ENCODE results near the gene TRIP12. TPM values are rescaled to one million over a fixed set of nuclear protein-coding genes. Genes with fewer than 3 reads are reported as not detected.

TRIP12 gene
- total and polyA plus RNA-seq, 12 donors = 15.6 to 247 (median 198) TPM

DNA sequence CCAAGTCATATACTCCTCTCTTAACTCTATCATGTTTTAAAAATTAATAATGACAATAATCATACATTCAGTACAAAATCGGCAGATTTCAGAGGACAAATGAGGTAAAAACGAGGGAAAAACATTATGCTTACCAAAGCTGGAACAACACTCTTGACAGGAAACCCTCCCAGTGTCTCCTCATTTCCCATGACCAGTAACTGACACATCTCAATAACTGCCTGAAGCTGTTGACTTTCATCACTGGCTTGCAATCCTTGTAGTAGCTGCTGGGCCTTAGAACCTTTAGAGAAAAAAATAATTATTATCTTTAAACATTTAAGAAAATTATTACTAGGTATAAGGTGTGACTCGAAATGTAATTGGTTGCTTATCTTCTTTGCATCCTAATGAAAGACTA, 103.6 kb downstream of the TRIP12 start:
- H3K9me3 ChIP-seq = no peaks in the 10 kb centered on the region
- intact Hi-C loops (cut with DNase I) = no loop called here
- TF ChIP-seq, protein P1, sequence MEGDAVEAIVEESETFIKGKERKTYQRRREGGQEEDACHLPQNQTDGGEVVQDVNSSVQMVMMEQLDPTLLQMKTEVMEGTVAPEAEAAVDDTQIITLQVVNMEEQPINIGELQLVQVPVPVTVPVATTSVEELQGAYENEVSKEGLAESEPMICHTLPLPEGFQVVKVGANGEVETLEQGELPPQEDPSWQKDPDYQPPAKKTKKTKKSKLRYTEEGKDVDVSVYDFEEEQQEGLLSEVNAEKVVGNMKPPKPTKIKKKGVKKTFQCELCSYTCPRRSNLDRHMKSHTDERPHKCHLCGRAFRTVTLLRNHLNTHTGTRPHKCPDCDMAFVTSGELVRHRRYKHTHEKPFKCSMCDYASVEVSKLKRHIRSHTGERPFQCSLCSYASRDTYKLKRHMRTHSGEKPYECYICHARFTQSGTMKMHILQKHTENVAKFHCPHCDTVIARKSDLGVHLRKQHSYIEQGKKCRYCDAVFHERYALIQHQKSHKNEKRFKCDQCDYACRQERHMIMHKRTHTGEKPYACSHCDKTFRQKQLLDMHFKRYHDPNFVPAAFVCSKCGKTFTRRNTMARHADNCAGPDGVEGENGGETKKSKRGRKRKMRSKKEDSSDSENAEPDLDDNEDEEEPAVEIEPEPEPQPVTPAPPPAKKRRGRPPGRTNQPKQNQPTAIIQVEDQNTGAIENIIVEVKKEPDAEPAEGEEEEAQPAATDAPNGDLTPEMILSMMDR (IDR thresholded peaks at IDR 0.05) = no peak
- 77 to 84% methylated on average over 3 of the region's 3 CpGs for WGBS, 2 donors
- peaks cover 0 to 5% (median 0%) of the 10 kb centered on the region in 9 donors for H3K4me1 ChIP-seq
- no peak overlapping the region for H3K27ac ChIP-seq
- H3K4me3 ChIP-seq = no peak overlapping the region
- DNase-seq (no peak), ATAC-seq (no peak)
- no peaks in the 10 kb centered on the region for H3K27me3 ChIP-seq
- H3K36me3 ChIP-seq = peaks cover 0 to 90% (median 39%) of the 10 kb centered on the region in 9 donors

DNA sequence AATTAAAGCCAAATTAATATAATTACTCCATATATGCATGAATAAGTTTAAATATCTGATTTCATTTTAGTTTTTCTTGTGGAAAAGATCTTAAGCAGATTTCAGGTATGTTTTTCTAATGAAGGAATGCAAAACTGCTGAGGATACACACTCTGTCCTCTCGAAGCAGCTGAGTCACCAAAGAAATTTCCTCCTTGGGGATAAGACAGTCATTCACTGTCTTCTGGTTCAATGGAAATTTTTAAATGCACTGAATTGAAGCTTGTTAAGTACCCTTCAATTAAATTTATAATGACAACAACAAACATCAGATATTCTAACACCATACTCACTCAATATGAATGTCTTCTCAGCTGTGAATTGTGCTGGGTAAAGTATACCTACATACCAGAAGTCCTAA, 106.0 kb downstream of the TRIP12 start:
- Histone ChIP-seq H3K27ac (no peak overlapping the region), H3K9me3 (no peaks in the 10 kb centered on the region), H3K27me3 (no peaks in the 10 kb centered on the region), H3K36me3 (peaks cover 0 to 94% (median 41%) of the 10 kb centered on the region in 9 donors), H3K4me1 (peaks cover 0 to 5% (median 0%) of the 10 kb centered on the region in 9 donors), H3K4me3 (no peak overlapping the region)
- intact Hi-C loops (cut with DNase I) = no loop called here
- ATAC-seq = no peak
- 66 to 69% methylated on average over 1 of the region's 1 CpG for WGBS, 2 donors
- TF ChIP-seq, protein P1 (IDR thresholded peaks at IDR 0.05) = no peak
- DNase-seq = no peak

DNA sequence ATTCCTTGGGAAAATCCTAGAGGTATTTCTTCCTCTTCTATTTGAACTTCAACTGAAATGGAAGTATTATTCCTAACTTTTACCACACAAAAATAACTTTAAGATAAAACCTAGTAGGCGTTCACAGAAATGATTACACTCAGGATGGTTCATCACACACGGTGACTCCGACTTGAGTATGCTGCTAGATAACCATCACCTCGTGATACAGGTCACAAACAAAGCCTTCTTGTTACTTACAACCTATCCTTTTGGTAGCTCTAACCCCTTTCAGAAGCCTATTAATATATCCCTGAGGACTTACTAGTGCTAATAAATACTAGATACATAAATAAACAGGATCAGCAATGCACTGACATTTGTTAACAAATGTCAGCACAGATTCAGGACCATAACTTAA, 106.5 kb downstream of the TRIP12 start:
- intact Hi-C loops (cut with DNase I) = no loop called here

DNA sequence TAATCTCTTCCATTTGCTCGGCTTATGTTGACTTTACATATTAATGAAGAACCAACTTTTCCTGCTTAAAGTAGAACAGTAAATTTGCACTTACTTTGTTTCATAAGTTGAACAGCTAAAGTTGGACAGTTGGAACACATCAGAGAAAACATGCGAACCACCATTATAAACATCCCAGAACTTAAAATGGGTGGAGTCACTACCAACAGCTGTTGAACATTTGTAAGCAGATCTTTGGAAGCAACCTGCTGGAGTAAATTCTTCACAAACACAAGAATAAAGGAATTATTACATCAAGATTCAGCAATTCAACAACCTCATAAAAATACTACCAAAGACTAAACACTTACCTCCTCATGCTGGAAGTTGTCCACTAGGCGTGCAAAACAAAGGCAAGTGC, 111.0 kb downstream of the TRIP12 start:
- ATAC-seq = no peak
- DNase-seq = no peak
- no peak overlapping the region for H3K4me3 ChIP-seq
- no peaks in the 10 kb centered on the region for H3K27me3 ChIP-seq
- intact Hi-C loops (cut with DNase I) = no loop called here
- TF ChIP-seq, protein P1 (IDR thresholded peaks at IDR 0.05) = no peak
- H3K36me3 ChIP-seq = peaks cover 0 to 100% (median 50%) of the 10 kb centered on the region in 9 donors
- no peaks in the 10 kb centered on the region for H3K4me1 ChIP-seq
- 87 to 95% methylated on average over 3 of the region's 3 CpGs for WGBS, 2 donors
- H3K27ac ChIP-seq = no peak overlapping the region
- H3K9me3 ChIP-seq = no peaks in the 10 kb centered on the region

More for the DNA sequence above, 106.5 kb downstream of the TRIP12 start:
- H3K4me1 ChIP-seq = peaks cover 0 to 5% (median 0%) of the 10 kb centered on the region in 9 donors
- peaks cover 0 to 95% (median 43%) of the 10 kb centered on the region in 9 donors for H3K36me3 ChIP-seq
- TF ChIP-seq, protein P1 (IDR thresholded peaks at IDR 0.05) = no peak
- WGBS, 2 donors = 80 to 81% methylated on average over 4 of the region's 4 CpGs
- DNase-seq = no peak
- no peak for ATAC-seq
- H3K9me3 ChIP-seq = no peaks in the 10 kb centered on the region
- H3K27ac ChIP-seq = no peak overlapping the region
- H3K27me3 ChIP-seq = no peaks in the 10 kb centered on the region
- no peak overlapping the region for H3K4me3 ChIP-seq
